Measurements from ENCODE around the gene OR2F1.
"Not testable (repeated sequence)": the region's sequence is repeated elsewhere in the genome, so short reads cannot be mapped to it uniquely, and the experiment has no call there.

The OR2F1 gene

GRCh38 chr7:144010061-144010460, 55.4 kb downstream of the OR2F1 start:
- DNase-seq, result not testable (repeated sequence)

GRCh38 chr7:144010821-144011220, 56.2 kb downstream of the OR2F1 start:
- DNase-seq, result not testable (repeated sequence)

GRCh38 chr7:144011458-144012230, 57.0 kb downstream of the OR2F1 start:
- DNase-seq, result no peak
